T-cell (primary cell): ENCODE results near the gene THBS2. TPM values are rescaled to one million over a fixed set of nuclear protein-coding genes. Genes with fewer than 3 reads are reported as not detected.
"Not testable (repeated sequence)": the region's sequence is repeated elsewhere in the genome, so short reads cannot be mapped to it uniquely, and the experiment has no call there.

Experiments
- ATAC-seq, 4 experiments: fragments of 200-7000 bp in 3 of 4; fragments of 150-1000 bp in 1 of 4; cut with Tn5 transposase; replicated peaks in 1 of 4; 1 replicate in 3 of 4; 2 replicates in 1 of 4; pipeline ENCODE4 v1.10.0; 2021; ENCODE audit warnings: moderate library complexity in 3 of 4, mild to moderate bottlenecking in 2 of 4, moderate number of reproducible peaks in 1 of 4
- CTCF ChIA-PET, 2 donors: fragments of 300-600 bp; sonication (Branson Sonifier 250); formaldehyde crosslinking; loops; one replicate each; lab custom pipeline; 2022; ENCODE audit warnings: antibody characterized with exemption in 2 of 2; lab: Charles Lee
- POLR2A ChIA-PET, 2 donors: fragments of 300-600 bp; sonication (Branson Sonifier 250); formaldehyde crosslinking; loops; one replicate each; lab custom pipeline; 2022; ENCODE audit warnings: antibody characterized with exemption in 2 of 2; lab: Charles Lee
- DNase-seq, 35 experiments: peaks; one replicate each; pipeline versions ENCODE4 v3.0.0 to v3.0.0-alpha.2; 2013 to 2023
- H3K27ac ChIP-seq: one replicate; pipeline ENCODE4 v1.5.1; 2013; ENCODE audit warnings: low read length
- H3K27me3 ChIP-seq, 2 experiments: replicated peaks in 1 of 2; 1 replicate in 1 of 2; 2 replicates in 1 of 2; pipeline versions ENCODE4 v1.6.1 to v1.7.0; 2013; ENCODE audit warnings: low read length in 1 of 2, mixed read lengths in 1 of 2; ENCODE audit not compliant: control insufficient read depth in 2 of 2, insufficient read depth in 2 of 2; ENCODE audit errors: extremely low read depth in 1 of 2
- H3K36me3 ChIP-seq, 2 donors: 1 replicate in 1 of 2; 2 replicates in 1 of 2; pipeline versions ENCODE4 v1.6.1 to v1.7.0; 2013; ENCODE audit warnings: low read length in 1 of 2; ENCODE audit not compliant: control insufficient read depth in 2 of 2, insufficient read depth in 1 of 2; ENCODE audit errors: extremely low read depth in 1 of 2
- H3K4me1 ChIP-seq, 2 experiments: 1 replicate in 1 of 2; 2 replicates in 1 of 2; pipeline versions ENCODE4 v1.6.1 to v1.7.0; 2013; ENCODE audit warnings: low read length in 2 of 2, mixed read lengths in 1 of 2; ENCODE audit not compliant: insufficient read depth in 2 of 2, control insufficient read depth in 1 of 2; ENCODE audit errors: extremely low read depth in 1 of 2
- H3K4me3 ChIP-seq, 2 donors: 1 replicate in 1 of 2; 2 replicates in 1 of 2; pipeline versions ENCODE4 v1.5.1 to v1.7.0; 2013; ENCODE audit warnings: mild to moderate bottlenecking in 2 of 2, low read length in 1 of 2, moderate library complexity in 1 of 2; ENCODE audit not compliant: control insufficient read depth in 1 of 2; ENCODE audit errors: extremely low read depth in 1 of 2
- H3K9me3 ChIP-seq: 2 replicates; pipeline ENCODE4 v1.7.0; 2013
- H3K27ac Mint-ChIP-seq, 2 donors: one replicate each; pipeline ENCODE4 v1.8.0; 2020 to 2021; ENCODE audit warnings: mild to moderate bottlenecking in 2 of 2, mixed read lengths in 2 of 2
- H3K27me3 Mint-ChIP-seq, 2 donors: one replicate each; pipeline ENCODE4 v1.8.0; 2021 to 2022; ENCODE audit warnings: mixed read lengths in 2 of 2
- H3K36me3 Mint-ChIP-seq: one replicate; pipeline ENCODE4 v1.8.0; 2021; ENCODE audit warnings: mixed read lengths
- H3K4me1 Mint-ChIP-seq, 3 donors: one replicate each; pipeline ENCODE4 v1.8.0; 2020 to 2022; ENCODE audit warnings: mixed read lengths in 3 of 3, mild to moderate bottlenecking in 1 of 3
- H3K4me3 Mint-ChIP-seq, 3 donors: one replicate each; pipeline ENCODE4 v1.8.0; 2020 to 2022; ENCODE audit warnings: mild to moderate bottlenecking in 3 of 3, mixed read lengths in 3 of 3, moderate library complexity in 3 of 3
- H3K9me3 Mint-ChIP-seq, 3 donors: one replicate each; pipeline ENCODE4 v1.8.0; 2020 to 2022; ENCODE audit warnings: mixed read lengths in 3 of 3
- WGBS: methylation state at CpG from one replicate; pipeline ENCODE4 v1.1.5; 2013; ENCODE audit warnings: missing lambda C conversion rate; ENCODE audit not compliant: insufficient coverage; 5-methylcytosine and 5-hydroxymethylcytosine counted together
- total RNA-seq, 35 experiments: library from RNA in 6 of 35; stranded (reverse) in 6 of 35; fragments of 120-200 nt in 1 of 35; gene quantifications; one replicate each; pipeline versions ENCODE4 v1.2.1 to v1.2.4 and lab custom pipeline; 2013 to 2026

Gene THBS2
- total RNA-seq, 5 donors from 2014 or later (not counting 1 experiment from before 2014, with no cell fraction given), result 0.09 to 0.39 (median 0.12) TPM; not detected in 2

DNA sequence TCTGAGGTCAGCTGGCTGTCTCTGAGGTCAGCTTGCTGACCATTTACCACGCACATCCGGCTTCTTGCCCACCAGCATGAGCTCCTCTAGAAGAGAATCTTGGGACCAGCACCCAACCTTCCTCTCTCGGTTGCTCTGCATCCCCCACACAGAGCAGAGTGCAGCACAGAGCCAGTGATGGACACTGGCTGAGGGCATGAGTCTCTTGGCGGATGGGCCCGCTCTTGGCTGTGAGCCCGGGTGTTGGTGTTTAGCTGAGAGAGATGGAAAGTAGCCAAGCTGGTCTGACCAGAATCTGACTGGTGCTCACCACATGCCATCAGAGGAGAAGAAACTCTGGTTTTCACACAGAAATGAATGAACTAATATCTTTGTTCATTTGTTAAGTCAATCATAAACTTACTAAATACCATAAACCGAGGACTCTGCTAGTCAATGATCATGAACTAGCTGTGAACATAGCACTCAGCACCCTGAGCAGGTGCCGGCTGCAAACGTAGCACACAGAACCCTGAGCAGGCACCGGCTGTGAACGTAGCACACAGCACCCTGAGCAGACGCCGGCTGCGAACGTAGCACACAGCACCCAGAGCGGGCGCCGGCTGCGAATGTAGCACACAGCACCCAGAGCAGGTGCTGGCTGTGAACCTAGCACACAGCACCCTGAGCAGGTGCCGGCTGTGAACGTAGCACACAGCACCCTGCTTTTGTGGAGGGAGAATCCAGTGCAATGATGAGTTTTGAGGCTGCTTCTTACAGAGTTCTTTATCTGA is 10.4 kb upstream of the THBS2 start:
- Mint-ChIP-seq H3K4me3 (no peak overlapping the region), H3K27ac (no peak overlapping the region), H3K9me3 (no peaks in the 10 kb centered on the region), H3K36me3 (no peaks in the 10 kb centered on the region), H3K4me1 (no peaks in the 10 kb centered on the region), H3K27me3 (peaks cover 13 to 14% of the 10 kb centered on the region in 2 donors)
- Histone ChIP-seq H3K4me3 (no peak overlapping the region), H3K4me1 (no peaks in the 10 kb centered on the region), H3K9me3 (no peaks in the 10 kb centered on the region), H3K27me3 (peaks cover 0 to 25% of the 10 kb centered on the region in 2 experiments), H3K27ac (no peak overlapping the region), H3K36me3 (no peaks in the 10 kb centered on the region)
- ATAC-seq (no peak), DNase-seq (no peak)
- CTCF ChIA-PET, result no interaction called here
- POLR2A ChIA-PET, result no interaction called here
- 93% methylated on average over 16 of the region's 21 CpGs for whole genome bisulfite sequencing

GRCh38 chr6:169263374-169263773 is 9.7 kb upstream of the THBS2 start:
- no peaks in the 10 kb centered on the region for H3K36me3 ChIP-seq
- ChIA-PET POLR2A (no interaction called here), CTCF (no interaction called here)
- Mint-ChIP-seq H3K36me3 (no peaks in the 10 kb centered on the region), H3K4me3 (no peak overlapping the region), H3K4me1 (no peaks in the 10 kb centered on the region), H3K27ac (no peak overlapping the region), H3K9me3 (no peaks in the 10 kb centered on the region), H3K27me3 (peaks cover 11 to 16% of the 10 kb centered on the region in 2 donors)
- H3K4me3 ChIP-seq, result no peak overlapping the region
- H3K27me3 ChIP-seq, result peaks cover 0 to 25% of the 10 kb centered on the region in 2 experiments
- DNase-seq, result no peak
- H3K27ac ChIP-seq, result no peak overlapping the region
- no peak for ATAC-seq
- H3K4me1 ChIP-seq, result no peaks in the 10 kb centered on the region
- no peaks in the 10 kb centered on the region for H3K9me3 ChIP-seq
- 32% methylated on average over 3 of the region's 3 CpGs for WGBS

GRCh38 chr6:169262602-169263001 is 9.0 kb upstream of the THBS2 start:
- H3K27me3 Mint-ChIP-seq, result peaks cover 15 to 18% of the 10 kb centered on the region in 2 donors
- H3K4me3 Mint-ChIP-seq, H3K4me1 ChIP-seq, H3K9me3 Mint-ChIP-seq, H3K4me3 ChIP-seq, H3K27ac Mint-ChIP-seq, H3K27ac ChIP-seq, DNase-seq, H3K36me3 ChIP-seq, H3K9me3 ChIP-seq, CTCF ChIA-PET, ATAC-seq, H3K4me1 Mint-ChIP-seq, H3K36me3 Mint-ChIP-seq, POLR2A ChIA-PET: not testable (repeated sequence)
- peaks cover 0 to 25% of the 10 kb centered on the region in 2 experiments for H3K27me3 ChIP-seq
- 87% methylated on average over 4 of the region's 14 CpGs for WGBS

GRCh38 chr6:169256518-169256917 is 2.9 kb upstream of the THBS2 start:
- Mint-ChIP-seq H3K36me3 (no peaks in the 10 kb centered on the region), H3K27me3 (peaks cover 52 to 59% of the 10 kb centered on the region in 2 donors), H3K4me1 (peaks cover 22 to 27% (median 24%) of the 10 kb centered on the region in 3 donors), H3K27ac (no peak overlapping the region), H3K4me3 (no peak overlapping the region), H3K9me3 (no peaks in the 10 kb centered on the region)
- ATAC-seq, result no peak
- Histone ChIP-seq H3K4me3 (no peak overlapping the region), H3K27ac (no peak overlapping the region), H3K27me3 (peaks cover 11 to 52% of the 10 kb centered on the region in 2 experiments), H3K4me1 (peaks cover 0 to 15% of the 10 kb centered on the region in 2 experiments), H3K9me3 (no peaks in the 10 kb centered on the region), H3K36me3 (no peaks in the 10 kb centered on the region)
- 100% methylated on average over 3 of the region's 8 CpGs for WGBS
- ChIA-PET POLR2A (no interaction called here), CTCF (no interaction called here)
- no peak for DNase-seq

DNA sequence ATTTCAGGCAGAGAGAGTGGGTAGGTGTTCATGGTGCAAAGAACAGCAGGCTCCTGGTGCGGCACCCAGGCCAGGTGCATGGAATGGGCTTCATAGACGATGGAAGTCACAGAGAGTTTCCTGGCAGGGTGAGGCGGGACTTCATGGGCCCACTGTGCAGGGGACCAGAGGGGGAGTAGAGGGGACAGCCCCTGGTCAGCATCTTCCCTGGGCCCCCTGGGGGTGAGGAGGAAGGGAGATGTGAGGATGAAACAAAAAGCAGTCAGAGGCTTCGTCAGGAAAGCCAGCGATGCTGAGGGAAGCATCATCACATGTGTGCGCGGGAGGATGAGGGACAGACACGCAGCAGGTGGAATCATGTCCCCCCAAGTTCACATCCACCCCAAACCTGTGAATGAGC is 2.4 kb upstream of the THBS2 start:
- H3K4me1 Mint-ChIP-seq, result peaks cover 22 to 27% (median 24%) of the 10 kb centered on the region in 3 donors
- peaks cover 0 to 15% of the 10 kb centered on the region in 2 experiments for H3K4me1 ChIP-seq
- ATAC-seq (no peak), DNase-seq (no peak)
- H3K4me3 ChIP-seq, result no peak overlapping the region
- WGBS, result 98% methylated on average over 8 of the region's 8 CpGs
- H3K27ac Mint-ChIP-seq, result no peak overlapping the region
- H3K36me3 Mint-ChIP-seq, result no peaks in the 10 kb centered on the region
- H3K27me3 ChIP-seq, result peaks cover 11 to 55% of the 10 kb centered on the region in 2 experiments
- H3K4me3 Mint-ChIP-seq, result no peak overlapping the region
- ChIA-PET CTCF (no interaction called here), POLR2A (no interaction called here)
- no peaks in the 10 kb centered on the region for H3K36me3 ChIP-seq
- H3K27me3 Mint-ChIP-seq, result peaks cover 55 to 61% of the 10 kb centered on the region in 2 donors
- H3K9me3 Mint-ChIP-seq, result no peaks in the 10 kb centered on the region
- no peak overlapping the region for H3K27ac ChIP-seq
- H3K9me3 ChIP-seq, result no peaks in the 10 kb centered on the region

DNA sequence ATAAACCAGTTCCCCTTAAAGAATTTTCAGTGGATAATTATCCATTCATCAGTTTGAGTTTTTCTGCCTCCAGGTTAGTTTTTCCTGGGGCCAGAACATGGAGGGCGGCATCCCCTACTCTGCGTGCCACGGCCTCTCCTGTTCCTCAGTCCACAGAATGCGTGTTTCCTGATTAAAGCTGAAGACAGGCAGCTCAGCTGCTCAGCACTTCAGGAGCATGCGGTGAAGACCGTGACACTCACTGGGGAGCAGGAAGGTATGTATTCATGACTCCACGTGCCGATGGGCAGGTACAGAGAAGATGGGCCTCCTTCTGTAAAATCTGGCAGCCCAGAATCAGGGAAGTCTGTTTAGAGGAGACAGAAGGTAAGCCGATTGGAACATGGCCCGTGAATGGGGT is 2.0 kb upstream of the THBS2 start:
- CTCF ChIA-PET, result no interaction called here
- peaks cover 22 to 27% (median 24%) of the 10 kb centered on the region in 3 donors for H3K4me1 Mint-ChIP-seq
- peaks cover 59 to 63% of the 10 kb centered on the region in 2 donors for H3K27me3 Mint-ChIP-seq

More for the DNA sequence above, 2.0 kb upstream of the THBS2 start:
- WGBS, result 92% methylated on average over 10 of the region's 10 CpGs
- Mint-ChIP-seq H3K36me3 (no peaks in the 10 kb centered on the region), H3K9me3 (no peaks in the 10 kb centered on the region), H3K27ac (no peak overlapping the region), H3K4me3 (no peak overlapping the region)
- H3K27me3 ChIP-seq, result peaks cover 14 to 56% of the 10 kb centered on the region in 2 experiments
- no peaks in the 10 kb centered on the region for H3K36me3 ChIP-seq
- POLR2A ChIA-PET, result no interaction called here
- H3K9me3 ChIP-seq, result no peaks in the 10 kb centered on the region
- ATAC-seq (no peak), DNase-seq (no peak)
- H3K4me3 ChIP-seq, result no peak overlapping the region
- peaks cover 0 to 15% of the 10 kb centered on the region in 2 experiments for H3K4me1 ChIP-seq
- H3K27ac ChIP-seq, result no peak overlapping the region
